Stromal cell of bone marrow (primary cell): ENCODE results near the gene RAB8A.

Experiments used
- DNase-seq: peaks from one replicate; pipeline ENCODE4 v3.0.0-alpha.2; 2012; ENCODE audit warnings: low read depth

Gene RAB8A

GRCh38 chr19:16111160-16111908 lies at the start of gene RAB8A:
Gene RAB8A, plus strand, starts transcription at chr19:16111889. Its CDS starts 13 bp downstream, at chr19:16111902.
- peak; percentile 98 for DNase-seq

GRCh38 chr19:16061943-16062342 lies 49.7 kb upstream of the RAB8A start:
- DNase-seq = no peak

GRCh38 chr19:16062789-16063188 lies 48.9 kb upstream of the RAB8A start:
- DNase-seq = no peak

- no peak for DNase-seq
Observed at GRCh38 chr19:16064209-16064889, 47.3 kb upstream of the RAB8A start.

- DNase-seq = no peak
Observed at GRCh38 chr19:16066611-16067104, 45.0 kb upstream of the RAB8A start.

- DNase-seq = peak; percentile 88
Observed at GRCh38 chr19:16067205-16067938, 44.3 kb upstream of the RAB8A start.

GRCh38 chr19:16068696-16069259 lies 42.9 kb upstream of the RAB8A start:
- DNase-seq = no peak

- DNase-seq = no peak
Observed at GRCh38 chr19:16069813-16070365, 41.8 kb upstream of the RAB8A start.

- DNase-seq = no peak
Observed at GRCh38 chr19:16070366-16070990, 41.2 kb upstream of the RAB8A start.

GRCh38 chr19:16071072-16071691 lies 40.5 kb upstream of the RAB8A start:
- no peak for DNase-seq

- no peak for DNase-seq
Observed at GRCh38 chr19:16073481-16073880, 38.2 kb upstream of the RAB8A start.

GRCh38 chr19:16073988-16074387 lies 37.7 kb upstream of the RAB8A start:
- DNase-seq = no peak

GRCh38 chr19:16074488-16075365 lies 37.0 kb upstream of the RAB8A start:
- no peak for DNase-seq

GRCh38 chr19:16075430-16076153 lies 36.1 kb upstream of the RAB8A start:
- no peak for DNase-seq

GRCh38 chr19:16076154-16076957 lies 35.3 kb upstream of the RAB8A start, which contains the start of gene TPM4:
Gene TPM4, plus strand, starts transcription at chr19:16076495. Its CDS starts 71 bp downstream, at chr19:16076566.
- peak; percentile 94 for DNase-seq

GRCh38 chr19:16076958-16077611 lies 34.6 kb upstream of the RAB8A start:
- DNase-seq = no peak

- peak; percentile 76 for DNase-seq
Observed at GRCh38 chr19:16077984-16078758, 33.5 kb upstream of the RAB8A start.
